Duodenal mucosa (tissue), 2 donors: ENCODE results near the gene ECM2.

Experiments used
- H3K27ac ChIP-seq: one replicate; pipeline ENCODE4 v1.7.0; 2013; ENCODE audit warnings: low read depth, low read length
- H3K27me3 ChIP-seq, 2 donors: one replicate each; pipeline ENCODE4 v1.7.0; 2013; ENCODE audit warnings: low read length in 2 of 2, control low read depth in 1 of 2; ENCODE audit not compliant: insufficient read depth in 2 of 2, control insufficient read depth in 1 of 2
- H3K36me3 ChIP-seq, 2 donors: one replicate each; pipeline ENCODE4 v1.7.0; 2013; ENCODE audit warnings: low read length in 2 of 2, control low read depth in 1 of 2; ENCODE audit not compliant: insufficient read depth in 2 of 2, control insufficient read depth in 1 of 2
- H3K4me1 ChIP-seq, 2 donors: one replicate each; pipeline ENCODE4 v1.7.0; 2013; ENCODE audit warnings: low read length in 2 of 2, control low read depth in 1 of 2; ENCODE audit not compliant: insufficient read depth in 2 of 2, control insufficient read depth in 1 of 2
- H3K4me3 ChIP-seq, 2 donors: one replicate each; pipeline ENCODE4 v1.7.0; 2013; ENCODE audit warnings: low read length in 2 of 2, low read depth in 1 of 2
- H3K9ac ChIP-seq, 2 donors: one replicate each; pipeline ENCODE4 v1.7.0; 2013; ENCODE audit warnings: low read length in 2 of 2, low read depth in 1 of 2
- H3K9me3 ChIP-seq, 2 donors: one replicate each; pipeline ENCODE4 v1.7.0; 2013; ENCODE audit warnings: low read length in 2 of 2, control low read depth in 1 of 2; ENCODE audit not compliant: control insufficient read depth in 1 of 2

The ECM2 gene

GRCh38 chr9:92503156-92503555 lies 32.6 kb downstream of the ECM2 start:
- Histone ChIP-seq H3K9ac (no peak overlapping the region), H3K9me3 (no peaks in the 10 kb centered on the region), H3K36me3 (no peaks in the 10 kb centered on the region), H3K4me1 (peaks cover 0 to 12% of the 10 kb centered on the region in 2 donors), H3K4me3 (no peak overlapping the region), H3K27me3 (no peaks in the 10 kb centered on the region), H3K27ac (no peak overlapping the region)

GRCh38 chr9:92501671-92502393 lies 34.0 kb downstream of the ECM2 start:
- H3K36me3 ChIP-seq = no peaks in the 10 kb centered on the region
- no peaks in the 10 kb centered on the region for H3K9me3 ChIP-seq
- H3K4me1 ChIP-seq = no peaks in the 10 kb centered on the region
- no peak overlapping the region for H3K27ac ChIP-seq
- H3K4me3 ChIP-seq = no peak overlapping the region
- H3K27me3 ChIP-seq = no peaks in the 10 kb centered on the region
- H3K9ac ChIP-seq = no peak overlapping the region

GRCh38 chr9:92500725-92501124 lies 35.1 kb downstream of the ECM2 start:
- no peaks in the 10 kb centered on the region for H3K27me3 ChIP-seq
- H3K9me3 ChIP-seq = no peaks in the 10 kb centered on the region
- no peaks in the 10 kb centered on the region for H3K36me3 ChIP-seq
- no peak overlapping the region for H3K9ac ChIP-seq
- no peaks in the 10 kb centered on the region for H3K4me1 ChIP-seq
- H3K4me3 ChIP-seq = no peak overlapping the region
- no peak overlapping the region for H3K27ac ChIP-seq

GRCh38 chr9:92499701-92500100 lies 36.1 kb downstream of the ECM2 start:
- H3K27ac ChIP-seq = no peak overlapping the region
- H3K36me3 ChIP-seq = no peaks in the 10 kb centered on the region
- H3K9me3 ChIP-seq = no peaks in the 10 kb centered on the region
- H3K9ac ChIP-seq = no peak overlapping the region
- no peaks in the 10 kb centered on the region for H3K4me1 ChIP-seq
- no peak overlapping the region for H3K4me3 ChIP-seq
- H3K27me3 ChIP-seq = no peaks in the 10 kb centered on the region

- H3K4me1 ChIP-seq = no peaks in the 10 kb centered on the region
- H3K4me3 ChIP-seq = no peak overlapping the region
- H3K9ac ChIP-seq = no peak overlapping the region
- no peaks in the 10 kb centered on the region for H3K9me3 ChIP-seq
- H3K27ac ChIP-seq = no peak overlapping the region
- no peaks in the 10 kb centered on the region for H3K36me3 ChIP-seq
- no peaks in the 10 kb centered on the region for H3K27me3 ChIP-seq
These were observed 39.2 kb downstream of the ECM2 start for GRCh38 chr9:92496396-92497176.

- H3K36me3 ChIP-seq = no peaks in the 10 kb centered on the region
- H3K9ac ChIP-seq = no peak overlapping the region
- H3K27me3 ChIP-seq = no peaks in the 10 kb centered on the region
- H3K27ac ChIP-seq = no peak overlapping the region
- H3K4me1 ChIP-seq = no peaks in the 10 kb centered on the region
- H3K9me3 ChIP-seq = no peaks in the 10 kb centered on the region
- no peak overlapping the region for H3K4me3 ChIP-seq
These were observed 40.9 kb downstream of the ECM2 start for GRCh38 chr9:92494856-92495255.

- Histone ChIP-seq H3K9ac (no peak overlapping the region), H3K4me3 (no peak overlapping the region), H3K4me1 (no peaks in the 10 kb centered on the region), H3K36me3 (no peaks in the 10 kb centered on the region), H3K27ac (no peak overlapping the region), H3K27me3 (no peaks in the 10 kb centered on the region), H3K9me3 (no peaks in the 10 kb centered on the region)
These were observed 41.9 kb downstream of the ECM2 start for GRCh38 chr9:92493749-92494387.

- H3K9ac ChIP-seq = no peak overlapping the region
- no peak overlapping the region for H3K4me3 ChIP-seq
- H3K4me1 ChIP-seq = no peaks in the 10 kb centered on the region
- H3K36me3 ChIP-seq = no peaks in the 10 kb centered on the region
- no peaks in the 10 kb centered on the region for H3K27me3 ChIP-seq
- no peaks in the 10 kb centered on the region for H3K9me3 ChIP-seq
- H3K27ac ChIP-seq = no peak overlapping the region
These were observed 42.9 kb downstream of the ECM2 start for GRCh38 chr9:92492781-92493401.

GRCh38 chr9:92488681-92489550 lies 46.9 kb downstream of the ECM2 start:
- no peaks in the 10 kb centered on the region for H3K27me3 ChIP-seq
- no peaks in the 10 kb centered on the region for H3K9me3 ChIP-seq
- H3K9ac ChIP-seq = no peak overlapping the region
- H3K27ac ChIP-seq = no peak overlapping the region
- H3K4me3 ChIP-seq = no peak overlapping the region
- no peaks in the 10 kb centered on the region for H3K4me1 ChIP-seq
- no peaks in the 10 kb centered on the region for H3K36me3 ChIP-seq
